NCI-H82 treated with DMSO at 0.1 percent for 48 hours (cell line): ENCODE data around the gene TRAF1.

Experiments used
- DNase-seq: peaks from one replicate; lab custom pipeline; 2025; ENCODE audit not compliant: unreplicated experiment; lab: John Stamatoyannopoulos, UW

TRAF1 gene

GRCh38 chr9:120941046-120941770 is 14.6 kb upstream of the TRAF1 start:
- no peak for DNase-seq

- DNase-seq = no peak
Observed at GRCh38 chr9:120940573-120940972, 14.0 kb upstream of the TRAF1 start.

GRCh38 chr9:120938851-120939250 is 12.3 kb upstream of the TRAF1 start:
- no peak for DNase-seq

GRCh38 chr9:120937596-120937995 is 11.0 kb upstream of the TRAF1 start:
- DNase-seq = no peak

- DNase-seq = no peak
Observed at GRCh38 chr9:120937127-120937526, 10.5 kb upstream of the TRAF1 start.

- DNase-seq = no peak
Observed at GRCh38 chr9:120936764-120937122, 10.1 kb upstream of the TRAF1 start.

- DNase-seq = peak; percentile 79
Observed at GRCh38 chr9:120936011-120936763, 9.6 kb upstream of the TRAF1 start.

- DNase-seq = peak; percentile 39
Observed at GRCh38 chr9:120935383-120935857, 8.8 kb upstream of the TRAF1 start.

GRCh38 chr9:120934281-120934680 is 7.7 kb upstream of the TRAF1 start:
- DNase-seq = no peak

- no peak for DNase-seq
Observed at GRCh38 chr9:120933310-120934055, 6.9 kb upstream of the TRAF1 start.

GRCh38 chr9:120932086-120932823 is 5.7 kb upstream of the TRAF1 start:
- DNase-seq = peak; percentile 74

- DNase-seq = no peak
Observed at GRCh38 chr9:120931231-120932085, 4.9 kb upstream of the TRAF1 start.

- DNase-seq = no peak
Observed at GRCh38 chr9:120929229-120929791, 2.7 kb upstream of the TRAF1 start.

GRCh38 chr9:120928483-120929228 is 2.1 kb upstream of the TRAF1 start:
- DNase-seq = no peak

GRCh38 chr9:120928015-120928482 is 1.5 kb upstream of the TRAF1 start:
- no peak for DNase-seq

- no peak for DNase-seq
Observed at GRCh38 chr9:120927269-120928014, 846 bp upstream of the TRAF1 start.

GRCh38 chr9:120925535-120926396 is 830 bp downstream of the TRAF1 start:
- DNase-seq = no peak
